AG04449 (cell line): ENCODE results near the gene PDE3A.

Experiments used
- CTCF ChIA-PET: fragments of 350-600 bp; formaldehyde crosslinking; extraction: SDS; loops from one replicate; lab custom pipeline; 2021; ENCODE audit warnings: antibody characterized with exemption; lab: Yijun Ruan, JAX
- POLR2A ChIA-PET: fragments of 400-600, 350-600 bp; formaldehyde crosslinking; extraction: SDS; loops from one replicate; lab custom pipeline; 2020; ENCODE audit warnings: antibody characterized with exemption, inconsistent platforms; lab: Yijun Ruan, JAX
- DNase-seq: peaks from one replicate; pipeline ENCODE4 v3.0.0-alpha.2; 2010; ENCODE audit warnings: low read depth, low spot score
- H3K4me3 ChIP-seq: 2 replicates; pipeline ENCODE4 v1.5.1; 2011; ENCODE audit warnings: low read depth, mild to moderate bottlenecking, control low read depth, low read length
- CTCF ChIP-seq: IDR thresholded peaks from one replicate; pipeline ENCODE4 v1.5.1; 2011; ENCODE audit warnings: mild to moderate bottlenecking, moderate library complexity, low read length, control low read depth, inconsistent platforms; ENCODE audit not compliant: insufficient read depth; ENCODE audit errors: missing control alignments

The PDE3A gene

DNA sequence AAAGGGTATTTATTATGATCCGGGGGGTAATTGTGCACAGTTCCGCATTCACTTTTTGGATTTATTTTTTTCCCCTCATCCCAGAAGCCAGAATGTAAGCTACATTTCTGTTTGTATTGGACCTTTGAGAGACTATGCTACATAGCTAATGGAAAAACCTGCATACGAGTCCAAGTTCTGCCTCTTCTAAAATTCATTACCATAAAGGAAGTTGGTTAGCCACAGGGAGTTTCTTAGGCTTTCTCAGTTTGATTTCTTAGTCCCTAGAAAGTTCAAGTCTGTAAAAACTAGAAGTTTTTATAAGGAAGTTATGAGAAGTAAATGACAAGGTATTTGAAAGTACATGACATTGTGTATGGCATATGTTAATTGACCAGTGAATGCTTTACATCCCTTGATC is 138.7 kb downstream of the PDE3A start:
- ChIA-PET CTCF (interaction anchor here (1.1 to 1.2 kb wide), 2 partner anchors 17 to 43 kb away, joined by 3 read pairs; no protein-coding TSS in a partner anchor), POLR2A (no interaction called here)
- no peak for DNase-seq
- H3K4me3 ChIP-seq: no peak overlapping the region
- TF ChIP-seq CTCF: no peak

DNA sequence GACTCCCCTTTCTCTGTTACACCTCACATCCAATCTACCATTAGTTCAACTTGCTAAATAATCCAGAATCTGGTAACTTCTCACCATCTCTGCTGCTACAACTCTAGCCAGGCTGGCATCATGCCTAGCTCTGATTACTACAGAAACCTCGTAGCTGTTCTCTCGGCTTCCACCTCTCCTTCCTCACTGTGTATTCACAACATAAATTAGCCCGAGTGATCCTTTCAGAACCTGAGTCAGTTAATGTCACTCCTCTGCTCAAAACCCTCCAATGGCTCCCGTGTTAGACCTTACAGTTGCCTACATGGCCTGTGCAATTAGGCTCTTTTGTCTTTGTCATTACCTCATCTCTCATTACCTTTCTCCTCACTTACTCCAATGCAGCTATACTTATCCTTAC is 139.4 kb downstream of the PDE3A start:
- DNase-seq: no peak
- ChIA-PET CTCF (interaction anchor here (0.8 to 1.2 kb wide), 3 partner anchors 16 to 93 kb away, joined by 3 read pairs; no protein-coding TSS in a partner anchor), POLR2A (no interaction called here)
- no peak overlapping the region for H3K4me3 ChIP-seq
- TF ChIP-seq CTCF: no peak

DNA sequence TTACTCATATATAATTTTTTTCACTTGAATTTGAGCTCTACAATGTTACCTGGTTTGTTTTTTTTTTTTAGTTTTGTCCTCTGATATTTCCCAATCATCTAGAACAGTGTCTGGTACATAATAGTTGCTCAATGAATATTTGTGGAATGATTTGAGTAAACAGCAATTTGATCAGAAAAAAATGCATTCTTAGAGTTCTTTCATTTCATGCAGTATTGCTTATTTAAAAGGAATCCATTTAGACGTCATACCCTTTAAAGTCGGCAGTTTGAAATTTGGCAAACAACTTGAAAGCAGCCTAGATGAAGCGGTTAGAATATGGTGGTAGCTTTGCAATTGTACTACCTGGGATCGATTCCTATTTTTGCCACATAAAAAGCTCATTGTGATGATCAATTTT is 140.0 kb downstream of the PDE3A start:
- CTCF ChIA-PET: interaction anchor here (0.8 to 1.1 kb wide), 4 partner anchors 12 to 289 kb away, joined by 3 to 4 read pairs (median 3); no protein-coding TSS in a partner anchor
- TF ChIP-seq CTCF: no peak
- no peak overlapping the region for H3K4me3 ChIP-seq
- no peak for DNase-seq
- POLR2A ChIA-PET: no interaction called here

DNA sequence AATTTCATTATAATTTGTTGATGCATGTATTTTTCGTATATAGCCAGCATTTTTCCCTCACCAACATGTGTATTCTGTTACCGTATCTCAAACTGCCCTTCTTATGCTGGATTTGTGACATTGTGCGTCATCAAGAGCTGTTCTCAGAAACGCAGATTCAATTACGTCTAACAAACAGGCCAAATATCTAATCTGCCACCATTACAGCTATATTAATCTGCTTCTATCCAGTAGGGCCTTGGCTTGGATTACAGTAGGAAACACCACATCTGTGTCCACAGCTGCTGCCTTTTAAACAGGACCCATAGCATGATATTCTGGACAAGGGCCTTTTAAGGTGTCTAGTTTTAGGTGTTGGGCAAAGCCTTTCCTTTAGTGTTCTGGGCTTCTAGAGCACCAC is 140.6 kb downstream of the PDE3A start:
- ChIA-PET POLR2A (no interaction called here), CTCF (interaction anchor here (1.0 to 1.1 kb wide), 3 partner anchors 13 to 289 kb away, joined by 3 to 4 read pairs (median 3); no protein-coding TSS in a partner anchor)
- TF ChIP-seq CTCF: no peak
- no peak overlapping the region for H3K4me3 ChIP-seq
- DNase-seq: no peak

DNA sequence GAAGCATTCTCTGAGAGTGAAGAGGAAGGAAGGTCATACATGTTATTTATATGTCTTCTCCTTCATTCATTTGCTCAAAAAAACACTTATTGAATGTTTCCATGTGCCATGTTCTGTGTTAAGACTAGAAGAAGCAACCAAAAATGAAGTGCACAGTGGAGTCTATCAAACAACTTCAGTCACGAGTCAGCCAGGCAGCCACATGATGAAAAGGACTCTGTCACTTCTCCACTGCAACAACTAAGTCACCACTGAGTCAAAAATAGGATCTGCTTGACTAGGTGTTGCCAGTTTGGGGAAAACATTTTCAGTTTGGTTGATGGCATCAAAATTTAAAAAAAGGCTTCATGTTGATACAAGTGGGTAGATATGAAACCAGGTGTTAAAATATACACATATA is 142.5 kb downstream of the PDE3A start:
- TF ChIP-seq CTCF: no peak
- H3K4me3 ChIP-seq: no peak overlapping the region
- POLR2A ChIA-PET: no interaction called here
- CTCF ChIA-PET: no interaction called here
- no peak for DNase-seq

DNA sequence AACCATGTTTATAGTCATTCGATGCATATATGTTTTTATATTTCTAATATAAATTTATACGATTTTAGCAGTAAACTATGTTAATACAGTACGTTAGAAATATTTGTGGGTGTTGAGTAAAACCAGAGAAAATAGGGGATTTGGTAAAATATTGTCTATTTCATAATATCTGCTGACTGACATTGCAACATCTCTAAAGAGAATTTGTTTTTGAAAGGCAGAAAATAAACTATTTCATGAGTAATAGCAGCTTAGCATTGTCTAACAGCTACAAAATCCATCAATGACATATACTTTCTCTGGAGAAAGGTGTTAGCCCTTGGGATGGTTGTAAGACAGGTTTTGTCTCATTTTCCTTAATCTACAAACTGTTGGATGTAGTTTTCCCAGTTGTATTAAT is 144.9 kb downstream of the PDE3A start:
- ChIA-PET POLR2A (no interaction called here), CTCF (no interaction called here)
- H3K4me3 ChIP-seq: no peak overlapping the region
- TF ChIP-seq CTCF: no peak
- DNase-seq: no peak
